Liver (tissue), 9 donors: ENCODE data around the gene LTBP4. TPM values are rescaled to one million over a fixed set of nuclear protein-coding genes. Genes with fewer than 3 reads are reported as not detected.

Source experiments
- DNase-seq: peaks from one replicate; pipeline ENCODE4 v3.0.0-alpha.2; 2017; ENCODE audit warnings: low spot score
- H3K27ac ChIP-seq, 2 donors: one replicate each; pipeline ENCODE4 v1.7.0; 2013; ENCODE audit warnings: inconsistent platforms in 2 of 2, low read length in 2 of 2, control low read depth in 1 of 2, low read depth in 1 of 2, mild to moderate bottlenecking in 1 of 2
- H3K27me3 ChIP-seq, 4 donors: one replicate each; pipeline versions ENCODE4 v1.6.1 to v1.7.0; 2013; ENCODE audit warnings: low read length in 3 of 4, inconsistent platforms in 1 of 4, mild to moderate bottlenecking in 1 of 4, moderate library complexity in 1 of 4; ENCODE audit not compliant: control insufficient read depth in 4 of 4, insufficient read depth in 4 of 4
- H3K36me3 ChIP-seq, 4 donors: one replicate each; pipeline versions ENCODE4 v1.6.1 to v1.7.0; 2013; ENCODE audit warnings: low read length in 3 of 4, mild to moderate bottlenecking in 3 of 4, low read depth in 1 of 4, moderate library complexity in 1 of 4; ENCODE audit not compliant: control insufficient read depth in 4 of 4, insufficient read depth in 3 of 4
- H3K4me1 ChIP-seq, 4 donors: one replicate each; pipeline versions ENCODE4 v1.6.1 to v1.7.0; 2013; ENCODE audit warnings: low read length in 3 of 4, mild to moderate bottlenecking in 3 of 4, moderate library complexity in 1 of 4; ENCODE audit not compliant: control insufficient read depth in 4 of 4, insufficient read depth in 4 of 4
- H3K4me3 ChIP-seq, 3 donors: one replicate each; pipeline versions ENCODE4 v1.6.1 to v1.7.0; 2013; ENCODE audit warnings: low read length in 3 of 3, control low read depth in 1 of 3, low read depth in 1 of 3, mild to moderate bottlenecking in 1 of 3
- H3K9ac ChIP-seq, 2 donors: one replicate each; pipeline ENCODE4 v1.7.0; 2013; ENCODE audit warnings: low read length in 2 of 2, mild to moderate bottlenecking in 2 of 2, moderate library complexity in 2 of 2, control low read depth in 1 of 2, low read depth in 1 of 2
- H3K9me3 ChIP-seq, 4 donors: one replicate each; pipeline versions ENCODE4 v1.6.1 to v1.7.0; 2013; ENCODE audit warnings: low read length in 3 of 4; ENCODE audit not compliant: control insufficient read depth in 4 of 4
- FOXA2 ChIP-seq: IDR thresholded peaks from 2 replicates; pipeline ENCODE4 v1.6.1; 2016; ENCODE audit warnings: antibody characterized with exemption
- GABPA ChIP-seq, 2 donors: IDR thresholded peaks in 1 of 2; conservative IDR thresholded peaks in 1 of 2; 2 replicates each; pipeline ENCODE4 v1.6.1; 2016; ENCODE audit warnings: antibody characterized with exemption in 2 of 2, mild to moderate bottlenecking in 1 of 2, moderate library complexity in 1 of 2
- HNF4G ChIP-seq: IDR thresholded peaks from 2 replicates; pipeline ENCODE4 v1.6.1; 2016; ENCODE audit warnings: antibody characterized with exemption
- JUND ChIP-seq, 2 donors: IDR thresholded peaks; 2 replicates each; pipeline ENCODE4 v1.6.1; 2016; ENCODE audit warnings: antibody characterized with exemption in 2 of 2
- RXRA ChIP-seq, 2 donors: IDR thresholded peaks; 2 replicates each; pipeline ENCODE4 v1.6.1; 2017 to 2018; ENCODE audit warnings: antibody characterized with exemption in 2 of 2, mild to moderate bottlenecking in 1 of 2
- SP1 ChIP-seq: IDR thresholded peaks from 2 replicates; pipeline ENCODE4 v1.6.1; 2018; ENCODE audit warnings: antibody characterized with exemption, mild to moderate bottlenecking
- TAF1 ChIP-seq: conservative IDR thresholded peaks from 2 replicates; pipeline ENCODE4 v1.6.1; 2016; ENCODE audit warnings: antibody characterized with exemption, mild to moderate bottlenecking
- WGBS: extraction: QIAGEN DNeasy Blood & Tissue Kit; methylation state at CpG from one replicate; pipeline ENCODE4 v1.1.7; 2013; 5-methylcytosine and 5-hydroxymethylcytosine counted together
- polyA plus RNA-seq, 2 donors: library from polyadenylated mRNA; stranded (reverse) in 1 of 2; unstranded in 1 of 2; fragments of 200-250 nt in 1 of 2; fragments of >200 nt in 1 of 2; fragmentation: Nextera tagmentation in 1 of 2; extraction: Ambion mirVana in 1 of 2; gene quantifications; one replicate each; pipeline versions ENCODE4 v1.2.1 to v1.2.3, GENCODE V29; 2013 to 2015
- total RNA-seq, 2 donors: library from RNA; depleted of rRNA; stranded (reverse); fragments of >200 nt; gene quantifications; one replicate each; pipeline ENCODE4 v1.2.3, GENCODE V29; 2014
- TF ChIP-seq, protein P1 (sequence below): IDR thresholded peaks from 2 replicates; pipeline ENCODE4 v1.6.1; 2016; ENCODE audit warnings: antibody characterized with exemption
- TF ChIP-seq, protein P2 (sequence below): IDR thresholded peaks from 2 replicates; pipeline ENCODE4 v1.6.1; 2016; ENCODE audit warnings: antibody characterized with exemption
- TF ChIP-seq, protein P3 (sequence below): IDR thresholded peaks from 2 replicates; pipeline ENCODE4 v1.6.1; 2016; ENCODE audit warnings: antibody characterized with exemption
- TF ChIP-seq, protein P4 (sequence below): IDR thresholded peaks from 2 replicates; pipeline ENCODE4 v1.6.1; 2016; ENCODE audit warnings: antibody characterized with exemption, mild to moderate bottlenecking
- donor health status: healthy.
- donor health status: healthy.
- donor health status: healthy.
- donor health status: healthy.
- donor health status: healthy.

Gene LTBP4
- total and polyA plus RNA-seq, 4 donors, result 9.6 to 28.7 (median 17.8) TPM

DNA sequence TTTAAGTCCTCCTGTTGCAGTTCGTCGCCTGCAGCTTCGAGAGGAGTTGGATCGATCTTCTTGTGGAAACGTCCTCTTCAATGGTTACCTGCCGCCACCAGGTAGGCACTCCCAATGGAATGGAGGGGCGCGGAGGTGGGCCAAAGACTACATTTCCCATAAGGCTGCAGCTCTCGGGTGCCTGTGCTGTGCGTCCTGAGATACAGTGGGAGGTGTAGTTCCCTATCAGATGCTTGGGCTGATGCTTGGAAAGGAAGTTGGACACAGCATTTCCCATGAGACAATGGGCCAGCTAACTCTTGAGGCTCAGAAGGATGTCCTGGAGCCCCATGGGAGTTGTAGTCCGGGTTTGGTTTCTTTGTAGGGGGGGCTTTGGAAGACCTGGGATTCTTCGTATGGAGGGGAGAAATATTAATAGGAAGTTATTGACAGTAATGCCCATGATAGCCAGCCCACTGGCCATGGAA lies 22.7 kb upstream of the LTBP4 start:
- H3K4me3 ChIP-seq, result no peak overlapping the region
- H3K9me3 ChIP-seq, result no peaks in the 10 kb centered on the region
- TF ChIP-seq, protein P1, sequence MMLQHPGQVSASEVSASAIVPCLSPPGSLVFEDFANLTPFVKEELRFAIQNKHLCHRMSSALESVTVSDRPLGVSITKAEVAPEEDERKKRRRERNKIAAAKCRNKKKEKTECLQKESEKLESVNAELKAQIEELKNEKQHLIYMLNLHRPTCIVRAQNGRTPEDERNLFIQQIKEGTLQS, result no peak
- TF ChIP-seq SP1 (no peak), FOXA2 (no peak), TAF1 (no peak), RXRA (IDR thresholded peaks at IDR 0.05) (no peak), GABPA (IDR thresholded peaks at IDR 0.05 in 1 of 2, conservative IDR thresholded peaks at IDR 0.05 in 1 of 2) (no peak)
- TF ChIP-seq, protein P2, sequence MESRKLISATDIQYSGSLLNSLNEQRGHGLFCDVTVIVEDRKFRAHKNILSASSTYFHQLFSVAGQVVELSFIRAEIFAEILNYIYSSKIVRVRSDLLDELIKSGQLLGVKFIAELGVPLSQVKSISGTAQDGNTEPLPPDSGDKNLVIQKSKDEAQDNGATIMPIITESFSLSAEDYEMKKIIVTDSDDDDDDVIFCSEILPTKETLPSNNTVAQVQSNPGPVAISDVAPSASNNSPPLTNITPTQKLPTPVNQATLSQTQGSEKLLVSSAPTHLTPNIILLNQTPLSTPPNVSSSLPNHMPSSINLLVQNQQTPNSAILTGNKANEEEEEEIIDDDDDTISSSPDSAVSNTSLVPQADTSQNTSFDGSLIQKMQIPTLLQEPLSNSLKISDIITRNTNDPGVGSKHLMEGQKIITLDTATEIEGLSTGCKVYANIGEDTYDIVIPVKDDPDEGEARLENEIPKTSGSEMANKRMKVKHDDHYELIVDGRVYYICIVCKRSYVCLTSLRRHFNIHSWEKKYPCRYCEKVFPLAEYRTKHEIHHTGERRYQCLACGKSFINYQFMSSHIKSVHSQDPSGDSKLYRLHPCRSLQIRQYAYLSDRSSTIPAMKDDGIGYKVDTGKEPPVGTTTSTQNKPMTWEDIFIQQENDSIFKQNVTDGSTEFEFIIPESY, result no peak
- TF ChIP-seq, protein P3, sequence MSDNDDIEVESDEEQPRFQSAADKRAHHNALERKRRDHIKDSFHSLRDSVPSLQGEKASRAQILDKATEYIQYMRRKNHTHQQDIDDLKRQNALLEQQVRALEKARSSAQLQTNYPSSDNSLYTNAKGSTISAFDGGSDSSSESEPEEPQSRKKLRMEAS, result no peak
- TF ChIP-seq, protein P4, sequence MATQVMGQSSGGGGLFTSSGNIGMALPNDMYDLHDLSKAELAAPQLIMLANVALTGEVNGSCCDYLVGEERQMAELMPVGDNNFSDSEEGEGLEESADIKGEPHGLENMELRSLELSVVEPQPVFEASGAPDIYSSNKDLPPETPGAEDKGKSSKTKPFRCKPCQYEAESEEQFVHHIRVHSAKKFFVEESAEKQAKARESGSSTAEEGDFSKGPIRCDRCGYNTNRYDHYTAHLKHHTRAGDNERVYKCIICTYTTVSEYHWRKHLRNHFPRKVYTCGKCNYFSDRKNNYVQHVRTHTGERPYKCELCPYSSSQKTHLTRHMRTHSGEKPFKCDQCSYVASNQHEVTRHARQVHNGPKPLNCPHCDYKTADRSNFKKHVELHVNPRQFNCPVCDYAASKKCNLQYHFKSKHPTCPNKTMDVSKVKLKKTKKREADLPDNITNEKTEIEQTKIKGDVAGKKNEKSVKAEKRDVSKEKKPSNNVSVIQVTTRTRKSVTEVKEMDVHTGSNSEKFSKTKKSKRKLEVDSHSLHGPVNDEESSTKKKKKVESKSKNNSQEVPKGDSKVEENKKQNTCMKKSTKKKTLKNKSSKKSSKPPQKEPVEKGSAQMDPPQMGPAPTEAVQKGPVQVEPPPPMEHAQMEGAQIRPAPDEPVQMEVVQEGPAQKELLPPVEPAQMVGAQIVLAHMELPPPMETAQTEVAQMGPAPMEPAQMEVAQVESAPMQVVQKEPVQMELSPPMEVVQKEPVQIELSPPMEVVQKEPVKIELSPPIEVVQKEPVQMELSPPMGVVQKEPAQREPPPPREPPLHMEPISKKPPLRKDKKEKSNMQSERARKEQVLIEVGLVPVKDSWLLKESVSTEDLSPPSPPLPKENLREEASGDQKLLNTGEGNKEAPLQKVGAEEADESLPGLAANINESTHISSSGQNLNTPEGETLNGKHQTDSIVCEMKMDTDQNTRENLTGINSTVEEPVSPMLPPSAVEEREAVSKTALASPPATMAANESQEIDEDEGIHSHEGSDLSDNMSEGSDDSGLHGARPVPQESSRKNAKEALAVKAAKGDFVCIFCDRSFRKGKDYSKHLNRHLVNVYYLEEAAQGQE, result no peak
- whole genome bisulfite sequencing, result 90% methylated on average over 12 of the region's 12 CpGs
- H3K4me1 ChIP-seq, result peaks cover 3 to 9% (median 5%) of the 10 kb centered on the region in 4 donors
- H3K9ac ChIP-seq, result no peak overlapping the region
- DNase-seq, result no peak
- H3K27me3 ChIP-seq, result no peaks in the 10 kb centered on the region
- no peak overlapping the region for H3K27ac ChIP-seq
- H3K36me3 ChIP-seq, result peaks cover 3 to 13% (median 8%) of the 10 kb centered on the region in 4 donors

DNA sequence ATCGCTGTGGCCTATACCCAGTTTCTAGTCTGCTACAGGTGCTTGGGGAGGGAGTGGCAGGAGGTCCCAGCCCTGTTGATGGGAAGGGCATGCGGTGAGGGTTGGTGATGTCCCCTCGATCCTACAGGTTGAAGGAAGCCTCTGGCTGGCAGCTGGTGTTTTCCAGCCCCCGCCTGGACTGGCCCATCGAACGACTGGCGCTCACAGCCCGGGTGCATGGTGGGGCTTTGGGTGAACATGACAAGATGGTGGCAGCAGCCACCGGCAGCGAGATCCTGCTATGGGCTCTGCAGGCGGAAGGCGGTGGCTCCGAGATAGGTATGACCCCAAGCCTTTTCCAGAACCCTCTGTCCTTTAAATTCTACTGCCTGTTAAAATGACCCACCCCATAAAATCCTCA lies 20.6 kb upstream of the LTBP4 start:
- DNase-seq, result no peak
- TF ChIP-seq RXRA (IDR thresholded peaks at IDR 0.05), result no peak
- TF ChIP-seq FOXA2, result no peak
- TF ChIP-seq JUND (IDR thresholded peaks at IDR 0.05), result no peak
- no peak for TF ChIP-seq HNF4G
- TF ChIP-seq, protein P2, result no peak
- 96% methylated on average over 13 of the region's 13 CpGs for WGBS
- Histone ChIP-seq H3K4me1 (peaks cover 3 to 9% (median 5%) of the 10 kb centered on the region in 4 donors), H3K9me3 (no peaks in the 10 kb centered on the region), H3K27ac (no peak overlapping the region), H3K36me3 (peaks cover 3 to 13% (median 8%) of the 10 kb centered on the region in 4 donors), H3K9ac (no peak overlapping the region), H3K4me3 (no peak overlapping the region), H3K27me3 (no peaks in the 10 kb centered on the region)
